SK-N-SH treated with all-trans-retinoic acid at 6 μM for 48 hours (cell line): ENCODE results near the gene TBC1D22B.

Experiments used
- ATAC-seq: fragments of 200-7000 bp; cut with Tn5 transposase; 3 replicates; pipeline ENCODE4 v1.9.1; 2020; ENCODE audit warnings: mild to moderate bottlenecking, moderate library complexity
- ARNTL ChIP-seq: fragments of 450-650 bp; formaldehyde crosslinking; IDR thresholded peaks from 2 replicates; pipeline ENCODE4 v1.5.0; 2020; ENCODE audit warnings: low read depth, mild to moderate bottlenecking, moderate library complexity, borderline replicate concordance
- CSDC2 ChIP-seq: fragments of 250-450 bp; sonication (Bioruptor Pico); IDR thresholded peaks from 2 replicates; pipeline ENCODE4 v1.5.0; 2020; ENCODE audit warnings: mild to moderate bottlenecking, moderate library complexity
- GLIS3 ChIP-seq: fragments of 250-450 bp; sonication (Bioruptor Pico); IDR thresholded peaks from 2 replicates; pipeline ENCODE4 v1.5.0; 2020; ENCODE audit warnings: mild to moderate bottlenecking, moderate library complexity
- ISL1 ChIP-seq: fragments of 250-450 bp; sonication (Bioruptor Pico); IDR thresholded peaks from 2 replicates; pipeline ENCODE4 v2.1.2; 2022; ENCODE audit warnings: mild to moderate bottlenecking, moderate library complexity
- OSR1 ChIP-seq: fragments of 250-450 bp; sonication (Bioruptor Pico); IDR thresholded peaks from 2 replicates; pipeline ENCODE4 v1.8.0; 2022; ENCODE audit warnings: moderate library complexity, mild to moderate bottlenecking, inconsistent platforms
- PPARA ChIP-seq: fragments of 250-450 bp; sonication (Bioruptor Pico); IDR thresholded peaks from 2 replicates; pipeline ENCODE4 v1.5.0; 2020; ENCODE audit warnings: mild to moderate bottlenecking, borderline replicate concordance
- RARB ChIP-seq: fragments of 250-450 bp; sonication (Bioruptor Pico); IDR thresholded peaks from 2 replicates; pipeline ENCODE4 v1.8.0; 2021; ENCODE audit warnings: mild to moderate bottlenecking, moderate library complexity
- SNAI2 ChIP-seq: fragments of 250-450 bp; sonication (Bioruptor Pico); IDR thresholded peaks from 2 replicates; pipeline ENCODE4 v1.5.0; 2020; ENCODE audit warnings: mild to moderate bottlenecking, moderate library complexity
- TOX ChIP-seq: fragments of 250-450 bp; sonication (Bioruptor Pico); IDR thresholded peaks from 2 replicates; pipeline ENCODE4 v1.8.0; 2021; ENCODE audit warnings: mild to moderate bottlenecking, moderate library complexity, borderline replicate concordance
- ZFP3 ChIP-seq: fragments of 250-450 bp; sonication (Bioruptor Pico); IDR thresholded peaks from 2 replicates; pipeline ENCODE4 v1.5.0; 2020; ENCODE audit warnings: mild to moderate bottlenecking, moderate library complexity
- ZFP30 ChIP-seq: fragments of 450-650 bp; formaldehyde crosslinking; IDR thresholded peaks from 2 replicates; pipeline ENCODE4 v1.5.0; 2022; ENCODE audit warnings: mild to moderate bottlenecking, moderate library complexity
- ZNF565 ChIP-seq: fragments of 450-650 bp; formaldehyde crosslinking; conservative IDR thresholded peaks from 2 replicates; pipeline ENCODE4 v1.5.0; 2020; ENCODE audit warnings: low read depth, mild to moderate bottlenecking, moderate library complexity
- ZNF70 ChIP-seq: fragments of 450-650 bp; formaldehyde crosslinking; IDR thresholded peaks from 2 replicates; pipeline ENCODE4 v1.5.0; 2020; ENCODE audit warnings: mild to moderate bottlenecking, moderate library complexity
- ZNF8 ChIP-seq: fragments of 450-650 bp; formaldehyde crosslinking; IDR thresholded peaks from 2 replicates; pipeline ENCODE4 v1.5.0; 2020; ENCODE audit warnings: mild to moderate bottlenecking, moderate library complexity
- TF ChIP-seq, protein P1 (sequence below): fragments of 250-450 bp; sonication (Bioruptor Pico); IDR thresholded peaks from 2 replicates; pipeline ENCODE4 v1.5.1; 2020; ENCODE audit warnings: low read depth, mild to moderate bottlenecking, moderate library complexity
- TF ChIP-seq, protein P2 (sequence below): fragments of 250-450 bp; sonication (Bioruptor Pico); IDR thresholded peaks from 2 replicates; pipeline ENCODE4 v1.5.1; 2021; ENCODE audit warnings: mild to moderate bottlenecking, moderate library complexity
- TF ChIP-seq, protein P3 (sequence below): fragments of 250-450 bp; sonication (Bioruptor Pico); IDR thresholded peaks from 2 replicates; pipeline ENCODE4 v1.5.0; 2020; ENCODE audit warnings: mild to moderate bottlenecking, moderate library complexity
- TF ChIP-seq, protein P4 (sequence below): fragments of 250-450 bp; sonication (Bioruptor Pico); IDR thresholded peaks from 2 replicates; pipeline ENCODE4 v1.8.0; 2020; ENCODE audit warnings: mild to moderate bottlenecking, moderate library complexity, borderline replicate concordance
- TF ChIP-seq, protein P5 (sequence below): fragments of 250-450 bp; sonication (Bioruptor Pico); IDR thresholded peaks from 2 replicates; pipeline ENCODE4 v1.8.0; 2021; ENCODE audit warnings: low read depth, mild to moderate bottlenecking, moderate library complexity, borderline replicate concordance

TBC1D22B gene

DNA sequence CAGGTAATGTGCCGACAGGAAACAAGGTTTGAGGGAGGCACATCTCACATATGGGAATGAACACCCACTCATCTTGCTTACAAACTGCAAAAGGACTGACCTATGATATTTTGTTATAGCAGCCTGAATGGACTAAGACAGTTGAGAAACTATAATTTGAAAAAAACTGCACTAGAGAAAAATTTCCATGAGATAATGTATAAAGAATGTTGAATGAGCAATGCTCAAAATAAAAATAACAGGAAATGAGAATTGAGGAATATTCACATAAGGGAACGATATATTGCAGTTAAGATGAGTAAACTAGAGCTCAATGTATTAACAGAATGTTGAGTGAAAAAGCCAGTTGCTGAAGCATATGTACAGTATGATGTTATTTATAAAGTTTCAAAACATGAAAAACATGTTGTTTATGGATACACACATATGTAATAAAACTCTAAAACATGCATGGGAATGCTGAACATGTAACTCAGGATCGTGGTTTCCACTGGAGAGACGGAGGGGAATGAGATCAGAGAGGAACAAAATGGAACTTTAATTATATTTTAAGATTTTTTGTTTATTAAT, 6.3 kb upstream of the TBC1D22B start:
- TF ChIP-seq, protein P1, sequence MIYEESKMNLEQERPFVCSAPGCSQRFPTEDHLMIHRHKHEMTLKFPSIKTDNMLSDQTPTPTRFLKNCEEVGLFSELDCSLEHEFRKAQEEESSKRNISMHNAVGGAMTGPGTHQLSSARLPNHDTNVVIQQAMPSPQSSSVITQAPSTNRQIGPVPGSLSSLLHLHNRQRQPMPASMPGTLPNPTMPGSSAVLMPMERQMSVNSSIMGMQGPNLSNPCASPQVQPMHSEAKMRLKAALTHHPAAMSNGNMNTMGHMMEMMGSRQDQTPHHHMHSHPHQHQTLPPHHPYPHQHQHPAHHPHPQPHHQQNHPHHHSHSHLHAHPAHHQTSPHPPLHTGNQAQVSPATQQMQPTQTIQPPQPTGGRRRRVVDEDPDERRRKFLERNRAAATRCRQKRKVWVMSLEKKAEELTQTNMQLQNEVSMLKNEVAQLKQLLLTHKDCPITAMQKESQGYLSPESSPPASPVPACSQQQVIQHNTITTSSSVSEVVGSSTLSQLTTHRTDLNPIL = no peak
- TF ChIP-seq, protein P2, sequence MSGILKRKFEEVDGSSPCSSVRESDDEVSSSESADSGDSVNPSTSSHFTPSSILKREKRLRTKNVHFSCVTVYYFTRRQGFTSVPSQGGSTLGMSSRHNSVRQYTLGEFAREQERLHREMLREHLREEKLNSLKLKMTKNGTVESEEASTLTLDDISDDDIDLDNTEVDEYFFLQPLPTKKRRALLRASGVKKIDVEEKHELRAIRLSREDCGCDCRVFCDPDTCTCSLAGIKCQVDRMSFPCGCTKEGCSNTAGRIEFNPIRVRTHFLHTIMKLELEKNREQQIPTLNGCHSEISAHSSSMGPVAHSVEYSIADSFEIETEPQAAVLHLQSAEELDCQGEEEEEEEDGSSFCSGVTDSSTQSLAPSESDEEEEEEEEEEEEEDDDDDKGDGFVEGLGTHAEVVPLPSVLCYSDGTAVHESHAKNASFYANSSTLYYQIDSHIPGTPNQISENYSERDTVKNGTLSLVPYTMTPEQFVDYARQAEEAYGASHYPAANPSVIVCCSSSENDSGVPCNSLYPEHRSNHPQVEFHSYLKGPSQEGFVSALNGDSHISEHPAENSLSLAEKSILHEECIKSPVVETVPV (CRISPR knock-in tag) = no peak
- TF ChIP-seq OSR1 (CRISPR knock-in tag) (no peak), TOX (no peak), RARB (CRISPR knock-in tag) (no peak), ZNF8 (CRISPR knock-in tag) (no peak)
- TF ChIP-seq, protein P3, sequence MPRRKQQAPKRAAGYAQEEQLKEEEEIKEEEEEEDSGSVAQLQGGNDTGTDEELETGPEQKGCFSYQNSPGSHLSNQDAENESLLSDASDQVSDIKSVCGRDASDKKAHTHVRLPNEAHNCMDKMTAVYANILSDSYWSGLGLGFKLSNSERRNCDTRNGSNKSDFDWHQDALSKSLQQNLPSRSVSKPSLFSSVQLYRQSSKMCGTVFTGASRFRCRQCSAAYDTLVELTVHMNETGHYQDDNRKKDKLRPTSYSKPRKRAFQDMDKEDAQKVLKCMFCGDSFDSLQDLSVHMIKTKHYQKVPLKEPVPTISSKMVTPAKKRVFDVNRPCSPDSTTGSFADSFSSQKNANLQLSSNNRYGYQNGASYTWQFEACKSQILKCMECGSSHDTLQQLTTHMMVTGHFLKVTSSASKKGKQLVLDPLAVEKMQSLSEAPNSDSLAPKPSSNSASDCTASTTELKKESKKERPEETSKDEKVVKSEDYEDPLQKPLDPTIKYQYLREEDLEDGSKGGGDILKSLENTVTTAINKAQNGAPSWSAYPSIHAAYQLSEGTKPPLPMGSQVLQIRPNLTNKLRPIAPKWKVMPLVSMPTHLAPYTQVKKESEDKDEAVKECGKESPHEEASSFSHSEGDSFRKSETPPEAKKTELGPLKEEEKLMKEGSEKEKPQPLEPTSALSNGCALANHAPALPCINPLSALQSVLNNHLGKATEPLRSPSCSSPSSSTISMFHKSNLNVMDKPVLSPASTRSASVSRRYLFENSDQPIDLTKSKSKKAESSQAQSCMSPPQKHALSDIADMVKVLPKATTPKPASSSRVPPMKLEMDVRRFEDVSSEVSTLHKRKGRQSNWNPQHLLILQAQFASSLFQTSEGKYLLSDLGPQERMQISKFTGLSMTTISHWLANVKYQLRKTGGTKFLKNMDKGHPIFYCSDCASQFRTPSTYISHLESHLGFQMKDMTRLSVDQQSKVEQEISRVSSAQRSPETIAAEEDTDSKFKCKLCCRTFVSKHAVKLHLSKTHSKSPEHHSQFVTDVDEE (CRISPR knock-in tag) = no peak
- TF ChIP-seq, all 23 proteins: peak for 0
- ATAC-seq = no peak

DNA sequence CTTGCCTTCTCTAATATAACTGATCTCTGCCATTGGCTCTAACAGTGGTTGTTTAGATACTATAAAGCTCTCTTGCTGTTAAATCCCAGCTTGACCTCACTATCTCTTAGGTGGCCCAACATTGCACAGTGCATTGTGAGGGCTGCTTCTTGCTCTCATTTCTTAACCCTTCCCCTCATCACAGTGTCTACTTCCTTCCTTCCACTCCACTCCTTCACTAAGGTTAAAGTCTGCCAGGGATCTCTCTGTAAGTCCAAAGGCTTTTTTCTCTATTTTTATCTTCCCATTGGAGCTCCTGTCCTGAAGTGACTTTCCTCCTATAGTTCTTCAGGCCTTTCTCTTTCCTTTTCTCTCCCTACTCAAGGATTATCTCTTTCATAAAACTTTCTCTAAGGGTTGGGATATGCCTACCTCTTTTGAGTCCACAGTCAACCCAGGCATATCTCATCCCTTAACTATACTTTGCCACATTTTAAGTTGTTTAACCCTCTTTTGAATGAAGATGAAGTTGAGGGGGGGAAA, 4.0 kb upstream of the TBC1D22B start:
- TF ChIP-seq ZFP30 (no peak), CSDC2 (no peak), GLIS3 (CRISPR knock-in tag) (no peak), ZFP3 (CRISPR knock-in tag) (no peak), ZNF565 (CRISPR knock-in tag) (no peak), ISL1 (no peak), ZNF70 (CRISPR knock-in tag) (no peak), ZNF8 (CRISPR knock-in tag) (no peak), ARNTL (CRISPR knock-in tag) (no peak), RARB (CRISPR knock-in tag) (no peak), SNAI2 (CRISPR knock-in tag) (no peak), OSR1 (CRISPR knock-in tag) (no peak), PPARA (CRISPR knock-in tag) (no peak), TOX (no peak)
- TF ChIP-seq, protein P4, sequence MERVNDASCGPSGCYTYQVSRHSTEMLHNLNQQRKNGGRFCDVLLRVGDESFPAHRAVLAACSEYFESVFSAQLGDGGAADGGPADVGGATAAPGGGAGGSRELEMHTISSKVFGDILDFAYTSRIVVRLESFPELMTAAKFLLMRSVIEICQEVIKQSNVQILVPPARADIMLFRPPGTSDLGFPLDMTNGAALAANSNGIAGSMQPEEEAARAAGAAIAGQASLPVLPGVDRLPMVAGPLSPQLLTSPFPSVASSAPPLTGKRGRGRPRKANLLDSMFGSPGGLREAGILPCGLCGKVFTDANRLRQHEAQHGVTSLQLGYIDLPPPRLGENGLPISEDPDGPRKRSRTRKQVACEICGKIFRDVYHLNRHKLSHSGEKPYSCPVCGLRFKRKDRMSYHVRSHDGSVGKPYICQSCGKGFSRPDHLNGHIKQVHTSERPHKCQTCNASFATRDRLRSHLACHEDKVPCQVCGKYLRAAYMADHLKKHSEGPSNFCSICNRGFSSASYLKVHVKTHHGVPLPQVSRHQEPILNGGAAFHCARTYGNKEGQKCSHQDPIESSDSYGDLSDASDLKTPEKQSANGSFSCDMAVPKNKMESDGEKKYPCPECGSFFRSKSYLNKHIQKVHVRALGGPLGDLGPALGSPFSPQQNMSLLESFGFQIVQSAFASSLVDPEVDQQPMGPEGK (CRISPR knock-in tag) = no peak
- TF ChIP-seq, protein P3 (CRISPR knock-in tag) = no peak
- TF ChIP-seq, protein P1 = no peak
- TF ChIP-seq, protein P2 (CRISPR knock-in tag) = no peak
- TF ChIP-seq, protein P5, sequence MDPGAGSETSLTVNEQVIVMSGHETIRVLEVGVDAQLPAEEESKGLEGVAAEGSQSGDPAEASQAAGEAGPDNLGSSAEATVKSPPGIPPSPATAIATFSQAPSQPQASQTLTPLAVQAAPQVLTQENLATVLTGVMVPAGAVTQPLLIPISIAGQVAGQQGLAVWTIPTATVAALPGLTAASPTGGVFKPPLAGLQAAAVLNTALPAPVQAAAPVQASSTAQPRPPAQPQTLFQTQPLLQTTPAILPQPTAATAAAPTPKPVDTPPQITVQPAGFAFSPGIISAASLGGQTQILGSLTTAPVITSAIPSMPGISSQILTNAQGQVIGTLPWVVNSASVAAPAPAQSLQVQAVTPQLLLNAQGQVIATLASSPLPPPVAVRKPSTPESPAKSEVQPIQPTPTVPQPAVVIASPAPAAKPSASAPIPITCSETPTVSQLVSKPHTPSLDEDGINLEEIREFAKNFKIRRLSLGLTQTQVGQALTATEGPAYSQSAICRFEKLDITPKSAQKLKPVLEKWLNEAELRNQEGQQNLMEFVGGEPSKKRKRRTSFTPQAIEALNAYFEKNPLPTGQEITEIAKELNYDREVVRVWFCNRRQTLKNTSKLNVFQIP (CRISPR knock-in tag) = no peak
- ATAC-seq = no peak
